ENCODE results near the gene PGBD2. TPM values are rescaled to one million over a fixed set of nuclear protein-coding genes. Genes with fewer than 3 reads are reported as not detected.
A peak's percentile ranks its signal among the peaks of the same experiment; 100 is the strongest.

Gene PGBD2
- total and polyA plus RNA-seq, 9 of the 15 experiments (the other 6 are each of a cell fraction or from before 2014, with no cell fraction given), result 11.9 to 21.8 (median 14.7) TPM

DNA sequence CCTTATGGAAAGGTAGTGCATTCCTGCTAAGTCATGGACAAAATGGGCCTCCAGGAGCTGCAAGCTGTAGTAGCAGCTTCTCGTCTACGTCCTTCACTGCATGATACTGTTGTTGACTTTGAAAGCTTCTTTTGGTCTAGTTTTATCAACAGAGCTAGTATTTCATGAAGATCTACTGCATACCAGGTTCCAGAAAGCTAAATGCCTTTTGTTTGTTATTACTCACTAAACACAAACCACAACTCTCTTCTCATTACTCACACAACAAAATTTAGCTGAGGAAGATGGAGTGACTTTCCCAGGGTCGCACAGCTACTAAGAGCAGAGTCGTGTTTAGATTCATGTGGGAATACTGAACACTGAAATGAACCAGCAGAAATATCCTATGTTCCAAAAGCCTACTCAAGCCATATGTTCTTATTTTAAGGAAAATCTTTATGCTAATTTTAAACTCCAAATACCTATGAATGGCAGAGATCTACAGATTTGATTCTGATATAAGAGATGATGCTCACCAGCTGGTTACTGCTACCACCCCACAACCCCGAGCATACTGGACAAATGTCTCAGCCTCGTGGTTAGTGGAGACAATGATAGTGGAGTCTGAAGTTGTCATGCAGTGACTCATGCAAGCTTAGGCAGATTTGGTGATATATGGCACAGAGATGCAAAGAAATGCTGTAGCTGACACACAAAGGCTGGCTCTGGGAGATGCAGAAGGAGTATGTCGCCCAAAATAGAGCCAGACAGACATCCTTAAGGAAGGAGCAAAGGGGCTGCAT, 20.6 kb downstream of the PGBD2 start (continued):
- TF ChIP-seq, protein P1, sequence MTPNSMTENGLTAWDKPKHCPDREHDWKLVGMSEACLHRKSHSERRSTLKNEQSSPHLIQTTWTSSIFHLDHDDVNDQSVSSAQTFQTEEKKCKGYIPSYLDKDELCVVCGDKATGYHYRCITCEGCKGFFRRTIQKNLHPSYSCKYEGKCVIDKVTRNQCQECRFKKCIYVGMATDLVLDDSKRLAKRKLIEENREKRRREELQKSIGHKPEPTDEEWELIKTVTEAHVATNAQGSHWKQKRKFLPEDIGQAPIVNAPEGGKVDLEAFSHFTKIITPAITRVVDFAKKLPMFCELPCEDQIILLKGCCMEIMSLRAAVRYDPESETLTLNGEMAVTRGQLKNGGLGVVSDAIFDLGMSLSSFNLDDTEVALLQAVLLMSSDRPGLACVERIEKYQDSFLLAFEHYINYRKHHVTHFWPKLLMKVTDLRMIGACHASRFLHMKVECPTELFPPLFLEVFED (CRISPR knock-in tag; conservative IDR thresholded peaks at IDR 0.05), result no peak
- TF ChIP-seq ZEB2 (IDR thresholded peaks at IDR 0.05) (no peak), NFIC (IDR thresholded peaks at IDR 0.05) (0 out of 2 replicates have a peak, but pooled peaks have one; percentile 10), ZNF175 (CRISPR knock-in tag; IDR thresholded peaks at IDR 0.05; ENCODE audit: low read depth) (no peak), NRF1 (conservative IDR thresholded peaks at IDR 0.05 in 1 of 2, IDR thresholded peaks at IDR 0.05 in 1 of 2) (0 out of 4 replicates have a peak, but pooled peaks of 1 of the 2 experiments have one; percentile 35), RBM39 (optimal IDR thresholded peaks at IDR 0.05; ENCODE audit: low read depth, low read length) (no peak), LARP7 (IDR thresholded peaks at IDR 0.05) (no peak), DACH1 (IDR thresholded peaks at IDR 0.05; ENCODE audit: partially characterized antibody) (peak; percentile 17), ERF (CRISPR knock-in tag; IDR thresholded peaks at IDR 0.05) (no peak), MIER1 (IDR thresholded peaks at IDR 0.05; ENCODE audit: low read depth) (no peak)
- TF ChIP-seq, protein P2, sequence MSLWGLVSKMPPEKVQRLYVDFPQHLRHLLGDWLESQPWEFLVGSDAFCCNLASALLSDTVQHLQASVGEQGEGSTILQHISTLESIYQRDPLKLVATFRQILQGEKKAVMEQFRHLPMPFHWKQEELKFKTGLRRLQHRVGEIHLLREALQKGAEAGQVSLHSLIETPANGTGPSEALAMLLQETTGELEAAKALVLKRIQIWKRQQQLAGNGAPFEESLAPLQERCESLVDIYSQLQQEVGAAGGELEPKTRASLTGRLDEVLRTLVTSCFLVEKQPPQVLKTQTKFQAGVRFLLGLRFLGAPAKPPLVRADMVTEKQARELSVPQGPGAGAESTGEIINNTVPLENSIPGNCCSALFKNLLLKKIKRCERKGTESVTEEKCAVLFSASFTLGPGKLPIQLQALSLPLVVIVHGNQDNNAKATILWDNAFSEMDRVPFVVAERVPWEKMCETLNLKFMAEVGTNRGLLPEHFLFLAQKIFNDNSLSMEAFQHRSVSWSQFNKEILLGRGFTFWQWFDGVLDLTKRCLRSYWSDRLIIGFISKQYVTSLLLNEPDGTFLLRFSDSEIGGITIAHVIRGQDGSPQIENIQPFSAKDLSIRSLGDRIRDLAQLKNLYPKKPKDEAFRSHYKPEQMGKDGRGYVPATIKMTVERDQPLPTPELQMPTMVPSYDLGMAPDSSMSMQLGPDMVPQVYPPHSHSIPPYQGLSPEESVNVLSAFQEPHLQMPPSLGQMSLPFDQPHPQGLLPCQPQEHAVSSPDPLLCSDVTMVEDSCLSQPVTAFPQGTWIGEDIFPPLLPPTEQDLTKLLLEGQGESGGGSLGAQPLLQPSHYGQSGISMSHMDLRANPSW (CRISPR knock-in tag; IDR thresholded peaks at IDR 0.05), result no peak
- TF ChIP-seq, protein P3, sequence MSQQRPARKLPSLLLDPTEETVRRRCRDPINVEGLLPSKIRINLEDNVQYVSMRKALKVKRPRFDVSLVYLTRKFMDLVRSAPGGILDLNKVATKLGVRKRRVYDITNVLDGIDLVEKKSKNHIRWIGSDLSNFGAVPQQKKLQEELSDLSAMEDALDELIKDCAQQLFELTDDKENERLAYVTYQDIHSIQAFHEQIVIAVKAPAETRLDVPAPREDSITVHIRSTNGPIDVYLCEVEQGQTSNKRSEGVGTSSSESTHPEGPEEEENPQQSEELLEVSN (IDR thresholded peaks at IDR 0.05; ENCODE audit: borderline replicate concordance in 1 of 2, extremely low read depth in 1 of 2, insufficient read depth in 1 of 2, insufficient read length in 1 of 2, low read depth in 1 of 2, low read length in 1 of 2, poor library complexity in 1 of 2, severe bottlenecking in 1 of 2), result peak in 1 of 2 experiments; percentile 15
- TF ChIP-seq, protein P4, sequence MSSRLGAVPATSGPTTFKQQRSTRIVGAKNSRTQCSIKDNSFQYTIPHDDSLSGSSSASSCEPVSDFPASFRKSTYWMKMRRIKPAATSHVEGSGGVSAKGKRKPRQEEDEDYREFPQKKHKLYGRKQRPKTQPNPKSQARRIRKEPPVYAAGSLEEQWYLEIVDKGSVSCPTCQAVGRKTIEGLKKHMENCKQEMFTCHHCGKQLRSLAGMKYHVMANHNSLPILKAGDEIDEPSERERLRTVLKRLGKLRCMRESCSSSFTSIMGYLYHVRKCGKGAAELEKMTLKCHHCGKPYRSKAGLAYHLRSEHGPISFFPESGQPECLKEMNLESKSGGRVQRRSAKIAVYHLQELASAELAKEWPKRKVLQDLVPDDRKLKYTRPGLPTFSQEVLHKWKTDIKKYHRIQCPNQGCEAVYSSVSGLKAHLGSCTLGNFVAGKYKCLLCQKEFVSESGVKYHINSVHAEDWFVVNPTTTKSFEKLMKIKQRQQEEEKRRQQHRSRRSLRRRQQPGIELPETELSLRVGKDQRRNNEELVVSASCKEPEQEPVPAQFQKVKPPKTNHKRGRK (tag; IDR thresholded peaks at IDR 0.05), result no peak
- TF ChIP-seq, protein P5, sequence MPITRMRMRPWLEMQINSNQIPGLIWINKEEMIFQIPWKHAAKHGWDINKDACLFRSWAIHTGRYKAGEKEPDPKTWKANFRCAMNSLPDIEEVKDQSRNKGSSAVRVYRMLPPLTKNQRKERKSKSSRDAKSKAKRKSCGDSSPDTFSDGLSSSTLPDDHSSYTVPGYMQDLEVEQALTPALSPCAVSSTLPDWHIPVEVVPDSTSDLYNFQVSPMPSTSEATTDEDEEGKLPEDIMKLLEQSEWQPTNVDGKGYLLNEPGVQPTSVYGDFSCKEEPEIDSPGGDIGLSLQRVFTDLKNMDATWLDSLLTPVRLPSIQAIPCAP (CRISPR knock-in tag; IDR thresholded peaks at IDR 0.05; ENCODE audit: borderline replicate concordance), result no peak
- TF ChIP-seq, protein P6, sequence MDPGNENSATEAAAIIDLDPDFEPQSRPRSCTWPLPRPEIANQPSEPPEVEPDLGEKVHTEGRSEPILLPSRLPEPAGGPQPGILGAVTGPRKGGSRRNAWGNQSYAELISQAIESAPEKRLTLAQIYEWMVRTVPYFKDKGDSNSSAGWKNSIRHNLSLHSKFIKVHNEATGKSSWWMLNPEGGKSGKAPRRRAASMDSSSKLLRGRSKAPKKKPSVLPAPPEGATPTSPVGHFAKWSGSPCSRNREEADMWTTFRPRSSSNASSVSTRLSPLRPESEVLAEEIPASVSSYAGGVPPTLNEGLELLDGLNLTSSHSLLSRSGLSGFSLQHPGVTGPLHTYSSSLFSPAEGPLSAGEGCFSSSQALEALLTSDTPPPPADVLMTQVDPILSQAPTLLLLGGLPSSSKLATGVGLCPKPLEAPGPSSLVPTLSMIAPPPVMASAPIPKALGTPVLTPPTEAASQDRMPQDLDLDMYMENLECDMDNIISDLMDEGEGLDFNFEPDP (CRISPR knock-in tag; IDR thresholded peaks at IDR 0.05), result no peak
- TF ChIP-seq, protein P7, sequence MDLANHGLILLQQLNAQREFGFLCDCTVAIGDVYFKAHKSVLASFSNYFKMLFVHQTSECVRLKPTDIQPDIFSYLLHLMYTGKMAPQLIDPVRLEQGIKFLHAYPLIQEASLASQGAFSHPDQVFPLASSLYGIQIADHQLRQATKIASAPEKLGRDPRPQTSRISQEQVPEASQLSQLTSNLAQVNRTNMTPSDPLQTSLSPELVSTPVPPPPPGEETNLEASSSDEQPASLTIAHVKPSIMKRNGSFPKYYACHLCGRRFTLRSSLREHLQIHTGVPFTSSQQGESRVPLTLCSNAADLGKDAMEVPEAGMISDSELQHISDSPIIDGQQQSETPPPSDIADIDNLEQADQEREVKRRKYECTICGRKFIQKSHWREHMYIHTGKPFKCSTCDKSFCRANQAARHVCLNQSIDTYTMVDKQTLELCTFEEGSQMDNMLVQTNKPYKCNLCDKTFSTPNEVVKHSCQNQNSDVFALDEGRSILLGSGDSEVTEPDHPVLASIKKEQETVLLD (IDR thresholded peaks at IDR 0.05), result 0 out of 2 replicates have a peak, but pooled peaks have one; percentile 27
